Activated effector memory CD4-positive, alpha-beta T cell treated with Interleukin-2 at 50 U/mL for 16 hours (primary cell): ENCODE results near the gene CAPN15.
"Not testable (repeated sequence)": the region's sequence is repeated elsewhere in the genome, so short reads cannot be mapped to it uniquely, and the experiment has no call there.

Source experiments
- DNase-seq: peaks from one replicate; pipeline ENCODE4 v3.0.0-alpha.2; 2020

Gene CAPN15

DNA sequence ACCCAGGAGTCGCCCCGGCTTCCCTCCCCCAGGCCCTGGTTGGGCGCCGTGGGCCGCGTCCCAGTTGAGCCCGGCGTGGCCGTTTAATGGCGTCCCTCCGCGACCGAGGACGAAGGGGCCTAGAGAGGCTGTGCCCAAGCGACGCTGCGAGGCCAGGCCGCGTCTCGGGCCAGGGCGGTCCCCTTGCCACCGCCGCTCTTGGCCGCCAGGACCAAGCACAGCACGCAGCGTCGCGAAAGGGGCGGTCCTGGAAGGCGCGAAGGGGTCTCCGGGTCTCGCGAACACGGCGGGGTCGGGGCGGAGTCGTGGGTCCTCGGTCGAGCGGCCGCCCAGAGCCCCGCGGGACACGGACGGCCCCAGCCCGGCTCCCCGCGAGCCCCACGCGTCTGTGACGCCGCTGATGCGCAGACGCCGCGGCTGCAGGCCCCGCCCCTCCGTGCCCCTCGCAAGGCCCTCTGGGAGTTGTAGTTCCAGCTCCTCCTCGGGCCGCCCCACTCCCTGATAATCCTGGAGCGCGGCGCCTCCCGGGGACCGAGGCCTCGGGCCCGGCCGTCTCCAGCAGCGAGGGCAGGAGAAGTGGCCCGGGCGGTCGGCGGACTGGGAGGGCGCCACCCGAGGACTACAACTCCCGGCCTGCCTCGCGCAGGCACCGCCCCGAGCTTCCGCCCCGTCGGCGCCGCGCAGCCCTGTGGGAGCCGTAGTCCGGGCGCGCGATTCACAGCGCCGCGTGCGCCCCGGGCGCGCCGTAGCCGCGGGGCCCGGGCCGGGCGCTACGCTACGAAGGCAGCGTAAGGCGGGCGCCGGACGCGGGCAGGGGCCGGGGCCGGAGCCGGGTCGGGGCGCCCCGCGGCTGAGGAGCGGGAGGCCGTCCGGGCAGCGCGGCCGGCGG, at the start of gene CAPN15:
Gene CAPN15, plus strand, starts transcription at position 698 of the 889 bp plus-strand sequence. CDS start 19,127 bp downstream, outside the sequence.
- peak; percentile 78 for DNase-seq

DNA sequence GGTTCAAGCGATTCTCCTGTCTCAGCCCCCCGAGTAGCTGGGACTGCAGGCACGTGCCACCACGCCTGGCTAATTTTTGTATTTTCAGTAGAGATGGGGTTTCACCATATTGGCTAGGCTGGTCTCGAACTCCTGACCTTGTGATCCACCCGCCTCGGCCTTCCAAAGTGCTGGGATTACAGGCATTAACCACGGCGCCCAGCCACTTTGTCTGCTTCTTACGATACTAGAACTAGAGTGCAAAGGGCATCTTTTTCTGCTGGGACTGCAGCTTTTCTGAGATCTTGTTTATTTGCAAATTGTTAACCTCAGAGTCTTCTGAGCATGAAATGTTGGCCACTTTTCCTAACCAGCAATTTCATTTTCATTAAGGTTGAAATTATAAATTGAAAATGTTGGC, 49.2 kb upstream of the CAPN15 start:
- DNase-seq, result not testable (repeated sequence)

DNA sequence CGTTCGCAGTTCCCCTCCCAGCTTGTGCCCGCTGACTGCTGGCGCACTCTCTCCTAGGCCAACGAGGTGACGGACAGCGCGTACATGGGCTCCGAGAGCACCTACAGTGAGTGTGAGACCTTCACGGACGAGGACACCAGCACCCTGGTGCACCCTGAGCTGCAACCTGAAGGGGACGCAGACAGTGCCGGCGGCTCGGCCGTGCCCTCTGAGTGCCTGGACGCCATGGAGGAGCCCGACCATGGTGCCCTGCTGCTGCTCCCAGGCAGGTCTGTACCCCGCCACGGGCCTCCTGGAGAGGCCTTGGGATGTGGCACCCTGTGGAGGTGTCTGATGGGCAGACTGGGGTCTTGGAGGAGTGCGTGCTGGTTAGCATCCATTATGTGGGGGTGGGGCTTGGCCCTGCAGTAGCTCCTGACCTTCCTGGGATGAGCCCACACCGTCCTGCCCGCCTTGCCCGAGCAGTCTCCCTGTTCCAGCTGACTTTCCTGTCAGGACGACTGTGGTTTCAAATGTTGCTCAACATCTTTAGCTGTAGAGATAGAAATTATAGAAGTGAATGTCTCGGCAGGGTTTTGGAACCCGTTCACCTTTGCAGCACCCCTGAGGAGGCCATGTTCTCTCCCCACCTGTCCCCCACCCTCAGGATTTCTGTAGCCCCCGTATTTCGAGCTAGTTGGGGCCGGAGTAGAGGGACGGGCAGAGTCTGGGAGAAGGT, 44.9 kb upstream of the CAPN15 start:
- no peak for DNase-seq

DNA sequence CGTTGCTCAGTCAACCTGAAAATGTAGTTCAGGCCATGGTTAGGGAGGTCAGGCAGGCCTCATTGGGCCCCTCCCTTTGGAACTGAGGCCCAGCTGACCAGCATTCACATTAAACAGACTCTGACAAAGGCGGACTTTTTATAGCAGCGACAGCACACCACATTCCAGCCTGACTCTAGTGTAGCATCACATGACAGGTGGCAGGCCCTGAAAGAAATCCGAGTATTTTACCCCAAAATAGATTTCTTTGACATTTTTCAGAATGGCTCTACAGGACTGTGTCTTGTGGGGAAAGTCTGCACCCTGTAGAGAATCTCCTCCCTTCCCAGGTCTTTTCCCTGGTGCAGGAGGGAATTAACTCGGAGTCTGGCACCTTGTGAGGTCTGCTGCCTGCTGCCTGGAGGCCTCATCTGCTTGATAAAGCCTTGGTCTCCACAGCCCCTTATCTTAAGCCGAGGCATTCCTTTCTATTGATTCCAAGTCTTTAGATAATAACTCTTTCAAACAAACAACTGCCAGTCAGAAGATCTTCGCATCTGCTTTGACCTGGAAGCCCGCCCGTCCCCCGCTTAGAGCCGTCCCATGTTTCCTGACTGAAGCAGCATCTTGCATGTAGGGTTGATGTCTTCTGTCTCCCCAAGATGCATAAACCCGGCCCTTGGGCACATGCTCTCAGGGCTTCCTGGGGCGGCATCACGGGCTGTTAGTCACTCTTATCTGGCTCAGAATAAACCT, 44.0 kb upstream of the CAPN15 start:
- DNase-seq, result no peak

DNA sequence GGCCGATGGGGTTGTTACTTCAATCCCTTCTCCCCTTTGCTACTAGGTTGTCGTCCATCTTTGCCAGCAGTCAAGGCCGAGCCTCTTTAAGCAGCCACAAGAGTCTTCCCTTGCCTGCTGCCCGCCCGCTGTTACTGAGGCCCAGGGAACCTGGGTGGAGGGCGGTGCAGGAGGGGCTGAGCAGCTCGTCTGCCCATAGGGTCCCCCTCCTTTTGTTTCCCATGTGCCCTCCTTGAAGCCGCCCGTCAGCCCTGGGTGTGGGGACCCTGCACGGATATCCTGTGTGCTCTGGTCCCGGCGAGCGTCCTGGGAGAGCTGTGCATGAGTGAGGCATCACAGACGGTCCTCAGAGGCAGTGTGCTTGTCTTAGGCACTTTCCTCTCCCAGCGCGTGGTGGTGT, 37.9 kb upstream of the CAPN15 start:
- DNase-seq, result no peak

DNA sequence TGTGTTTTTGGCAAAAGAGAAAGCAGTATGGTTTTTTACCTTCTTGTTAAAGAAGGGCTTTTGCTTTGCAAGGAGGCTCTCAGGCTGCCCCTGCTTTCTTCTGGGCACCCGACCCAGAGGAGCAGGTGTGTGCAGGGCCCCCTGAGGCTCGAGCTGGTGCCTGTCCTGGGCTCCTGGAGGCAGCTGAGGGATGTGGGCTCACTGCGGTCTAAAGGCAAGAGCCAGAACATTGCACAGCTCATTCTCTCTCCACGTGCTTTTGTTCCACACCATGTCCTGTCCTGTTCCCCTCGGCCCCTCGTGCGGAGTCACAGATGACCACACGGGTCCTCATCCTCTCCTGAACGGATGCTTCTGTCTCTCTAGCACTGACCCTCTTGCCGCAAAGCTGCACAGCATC, 36.7 kb upstream of the CAPN15 start:
- no peak for DNase-seq

DNA sequence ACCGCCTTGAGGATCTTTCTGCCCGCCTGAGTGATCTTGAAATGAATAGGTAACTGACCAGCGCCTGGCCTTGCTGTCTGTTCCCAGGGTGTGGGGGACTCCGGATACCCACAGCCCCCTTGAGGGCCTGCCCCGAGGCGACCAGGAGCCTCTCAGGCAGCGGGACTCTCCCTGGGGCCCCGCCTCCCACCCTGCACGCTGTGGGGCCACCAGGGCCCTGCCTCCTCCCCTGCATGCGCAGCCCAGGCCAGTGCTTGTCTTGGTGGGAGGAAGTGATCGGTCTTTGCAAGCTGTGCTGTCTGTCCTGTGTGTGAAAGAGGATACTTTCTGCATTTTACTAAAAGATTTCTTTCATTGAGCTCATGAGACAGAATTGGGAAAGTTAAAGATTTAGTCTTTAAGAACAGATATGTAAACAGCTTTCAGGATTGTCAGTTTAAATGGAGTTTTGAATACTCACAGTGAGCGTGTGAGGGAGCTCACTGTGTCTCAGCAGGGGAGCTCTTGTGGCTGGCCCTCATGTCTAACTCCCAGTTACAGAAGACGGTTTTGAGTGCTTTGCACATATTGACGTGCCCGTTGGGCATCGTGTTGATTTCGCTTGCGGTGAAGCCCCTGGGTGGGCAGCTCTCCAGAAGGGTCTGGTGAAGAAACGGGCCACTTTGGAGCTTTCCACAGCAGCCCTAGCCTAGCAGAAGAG, 36.1 kb upstream of the CAPN15 start:
- no peak for DNase-seq

DNA sequence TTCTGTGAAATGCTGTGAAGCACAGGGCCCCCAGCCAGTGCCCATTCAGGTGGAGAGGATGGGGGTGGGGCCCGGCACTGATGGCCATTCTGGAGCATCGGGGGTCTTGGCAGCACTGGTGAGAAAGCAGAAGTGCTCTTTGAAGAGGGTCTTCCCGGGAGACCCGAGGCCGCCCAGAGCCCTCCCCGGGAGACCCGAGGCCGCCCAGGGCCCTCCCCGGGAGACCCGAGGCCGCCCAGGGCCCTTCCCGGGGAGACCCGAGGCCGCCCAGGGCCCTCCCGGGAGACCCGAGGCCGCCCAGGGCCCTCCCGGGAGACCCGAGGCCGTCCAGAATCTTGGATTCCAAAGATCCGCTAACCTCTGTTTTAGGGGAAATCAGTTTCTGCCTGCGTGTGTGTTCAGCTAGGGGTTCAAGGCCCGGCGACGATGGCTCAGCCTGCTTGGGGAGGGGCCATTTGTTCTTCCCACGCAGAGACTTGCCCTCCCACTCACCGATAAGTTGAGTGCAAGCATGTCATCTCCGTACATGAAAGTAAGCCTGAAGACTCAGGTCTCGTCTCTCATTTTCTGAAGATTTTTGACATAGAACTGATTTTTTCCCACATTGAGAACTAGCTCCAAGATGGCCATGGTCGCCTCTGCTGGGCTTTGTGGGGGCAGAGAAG, 35.2 kb upstream of the CAPN15 start:
- no peak for DNase-seq

DNA sequence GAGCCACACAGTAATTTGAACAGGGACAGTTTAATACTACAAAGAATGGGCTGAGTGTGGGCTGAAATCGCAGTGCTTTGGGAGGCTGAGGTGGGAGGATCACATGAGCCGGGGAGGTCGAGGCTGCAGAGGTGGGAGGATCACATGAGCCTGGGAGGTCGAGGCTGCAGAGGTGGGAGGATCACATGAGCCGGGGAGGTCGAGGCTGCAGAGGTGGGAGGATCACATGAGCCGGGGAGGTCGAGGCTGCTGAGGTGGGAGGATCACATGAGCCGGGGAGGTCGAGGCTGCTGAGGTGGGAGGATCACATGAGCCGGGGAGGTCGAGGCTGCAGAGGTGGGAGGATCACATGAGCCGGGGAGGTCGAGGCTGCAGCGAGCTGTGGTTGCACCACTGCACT, 32.8 kb upstream of the CAPN15 start:
- not testable (repeated sequence) for DNase-seq

DNA sequence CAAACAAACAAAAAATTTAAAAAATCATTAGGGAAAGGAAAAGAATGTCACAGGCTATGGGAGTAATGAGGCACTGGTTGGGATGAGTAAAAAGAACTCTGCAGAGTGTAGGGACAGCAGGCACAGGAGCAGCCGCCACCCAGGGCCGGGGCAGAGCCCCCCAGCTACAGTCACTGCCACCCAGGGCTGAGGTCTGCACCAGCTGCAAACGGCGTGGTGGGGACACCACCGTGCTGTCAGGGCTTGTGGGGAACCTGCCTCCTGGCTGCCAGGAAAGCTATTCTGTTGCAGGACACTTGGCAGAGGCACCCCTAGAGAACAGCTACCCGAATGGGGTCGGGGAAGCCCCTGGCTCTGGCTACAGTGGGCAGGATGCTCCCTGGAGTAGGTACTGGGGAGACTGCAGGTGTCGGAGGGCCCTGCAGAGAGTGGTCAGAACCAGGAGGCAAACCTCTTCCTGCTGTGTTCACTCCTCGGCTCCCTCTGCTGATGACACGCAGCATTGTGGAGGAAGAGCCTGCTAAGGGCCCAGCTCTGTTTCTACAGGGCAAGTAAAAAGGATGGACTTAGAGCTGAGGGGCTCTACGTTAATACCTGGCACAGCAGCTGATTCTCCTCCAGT, 32.3 kb upstream of the CAPN15 start:
- no peak for DNase-seq

DNA sequence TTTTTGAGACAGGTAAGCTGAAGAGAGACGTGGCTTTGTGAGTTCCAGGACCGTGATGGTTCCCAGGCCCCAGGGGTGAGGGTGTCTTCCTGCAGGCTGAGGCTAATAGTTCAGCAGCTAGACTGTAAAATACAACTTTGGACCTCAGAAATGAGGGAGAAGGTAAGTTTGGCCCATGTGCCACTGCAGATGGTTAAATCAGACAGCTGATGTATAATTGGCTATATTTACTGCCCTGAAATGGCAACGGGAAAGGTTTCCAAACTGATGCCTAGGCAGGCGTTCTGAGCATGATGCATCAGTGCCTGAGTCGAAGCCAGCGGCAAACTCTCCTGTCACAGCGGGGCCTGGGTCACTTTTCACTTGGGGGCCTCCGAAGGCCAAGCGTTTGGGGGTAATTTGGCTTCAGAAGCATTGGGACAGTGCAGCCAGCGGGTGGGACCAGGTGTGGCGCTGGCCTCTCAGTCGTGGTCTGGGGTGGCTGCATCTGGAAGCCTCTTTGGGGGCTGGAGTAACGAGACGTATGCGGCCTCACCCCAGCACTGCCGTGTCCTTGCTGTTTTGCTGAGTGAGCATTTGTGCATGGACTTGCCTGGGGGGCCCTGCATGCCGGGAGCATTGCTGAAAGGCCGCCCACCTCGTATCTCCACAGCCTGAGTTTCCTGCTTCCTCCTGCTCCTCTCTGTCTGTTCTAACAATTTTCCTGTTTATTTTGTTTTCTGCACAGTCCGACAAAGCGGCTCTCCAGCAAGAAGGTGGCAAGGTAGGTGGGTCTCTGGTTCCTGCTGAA, 31.2 kb upstream of the CAPN15 start:
- DNase-seq, result no peak

DNA sequence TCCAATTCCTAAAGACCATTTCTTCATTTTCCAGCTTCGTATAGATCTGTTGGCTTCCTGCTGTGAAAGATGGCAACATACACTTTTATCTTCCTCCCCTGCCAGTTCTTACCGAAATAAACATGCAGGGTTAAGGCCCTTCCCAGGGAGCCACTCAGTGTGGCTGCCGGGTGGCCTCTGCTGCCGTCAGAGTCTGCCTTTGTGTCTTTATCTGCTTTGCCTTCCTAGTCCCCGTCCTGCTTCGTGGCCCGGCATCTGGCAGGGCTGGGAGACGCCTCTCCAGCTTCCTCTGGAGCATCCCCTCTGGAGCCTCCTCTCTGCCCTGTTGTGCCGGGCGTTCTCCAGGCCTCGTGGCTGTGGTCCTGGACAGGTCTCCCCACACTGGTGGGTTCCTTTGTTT, 30.3 kb upstream of the CAPN15 start:
- DNase-seq, result no peak

DNA sequence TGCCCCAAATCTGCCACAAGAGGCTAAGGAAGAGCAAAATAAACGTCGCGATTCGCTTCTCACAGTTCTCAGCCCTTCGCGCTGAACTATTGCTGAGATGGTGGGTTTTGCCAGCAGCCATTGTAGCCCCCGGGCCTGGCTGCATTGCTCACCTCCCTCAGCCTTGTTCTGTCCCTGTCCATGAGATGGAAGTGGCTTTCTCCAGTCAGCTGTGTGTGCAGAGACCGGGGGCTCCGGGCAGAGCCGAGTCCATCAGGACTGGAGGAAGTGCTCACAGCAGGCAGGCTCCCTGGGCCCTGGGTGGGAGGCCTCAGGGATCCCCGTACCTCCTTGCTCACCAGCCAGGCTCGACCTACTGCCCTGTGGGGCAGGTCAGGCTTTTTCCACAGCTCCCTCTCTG, 27.6 kb upstream of the CAPN15 start:
- DNase-seq, result no peak

DNA sequence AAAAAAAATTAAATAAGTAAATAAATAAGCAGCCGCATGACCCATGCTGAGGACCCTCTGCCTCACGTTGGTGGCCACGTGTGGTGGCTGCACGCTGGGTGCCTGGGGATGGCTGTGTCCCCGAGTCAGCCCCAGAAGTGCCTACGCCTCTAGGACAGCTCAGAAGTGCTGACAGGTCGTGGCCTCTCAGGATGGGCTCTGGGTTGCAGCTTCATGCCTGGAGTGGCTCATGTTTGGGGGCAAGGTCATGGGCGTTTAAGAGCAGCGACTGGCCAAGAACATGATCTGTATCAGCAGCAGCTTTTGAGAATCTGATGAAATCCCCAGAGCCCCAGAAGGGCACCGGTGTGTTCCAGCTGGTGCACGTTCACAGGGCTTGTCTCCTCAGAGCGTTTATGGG, 26.8 kb upstream of the CAPN15 start:
- no peak for DNase-seq

DNA sequence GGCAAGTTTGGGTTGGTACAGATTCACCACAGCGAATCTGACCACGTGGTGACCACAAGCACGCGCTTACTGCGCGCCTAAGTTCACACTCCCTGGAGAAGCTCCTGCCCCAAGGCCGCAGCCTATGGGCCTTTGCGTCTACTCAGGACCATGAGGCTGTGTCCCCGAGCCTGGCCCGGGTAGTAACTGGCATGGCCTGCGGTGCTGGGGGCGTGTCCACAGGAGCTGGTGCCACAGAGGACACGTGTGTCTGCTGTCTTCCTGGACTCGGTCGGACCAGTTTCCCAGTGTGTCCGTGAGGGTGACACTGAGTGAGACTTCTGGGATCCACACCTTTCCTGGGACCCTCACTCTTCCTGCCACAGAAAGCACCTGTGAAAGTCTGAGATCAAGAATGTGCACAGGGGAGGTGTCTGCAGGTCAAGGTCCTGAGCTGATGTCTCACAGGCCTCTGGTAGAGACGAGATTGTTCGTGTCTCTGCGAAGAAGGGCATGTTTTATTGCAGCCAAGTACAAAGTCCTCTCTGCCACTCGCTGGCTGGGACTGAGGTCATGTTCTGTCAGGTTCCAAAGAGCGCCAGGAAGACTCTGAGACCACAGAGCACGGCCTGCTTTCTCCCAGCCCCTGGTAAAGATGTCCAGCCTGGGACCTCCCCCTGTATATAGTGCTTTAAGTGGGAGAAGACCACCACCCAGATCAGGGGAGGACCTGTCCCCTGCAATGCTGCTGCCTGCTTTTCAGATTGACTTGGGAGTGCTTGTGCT, 25.2 kb upstream of the CAPN15 start:
- no peak for DNase-seq

DNA sequence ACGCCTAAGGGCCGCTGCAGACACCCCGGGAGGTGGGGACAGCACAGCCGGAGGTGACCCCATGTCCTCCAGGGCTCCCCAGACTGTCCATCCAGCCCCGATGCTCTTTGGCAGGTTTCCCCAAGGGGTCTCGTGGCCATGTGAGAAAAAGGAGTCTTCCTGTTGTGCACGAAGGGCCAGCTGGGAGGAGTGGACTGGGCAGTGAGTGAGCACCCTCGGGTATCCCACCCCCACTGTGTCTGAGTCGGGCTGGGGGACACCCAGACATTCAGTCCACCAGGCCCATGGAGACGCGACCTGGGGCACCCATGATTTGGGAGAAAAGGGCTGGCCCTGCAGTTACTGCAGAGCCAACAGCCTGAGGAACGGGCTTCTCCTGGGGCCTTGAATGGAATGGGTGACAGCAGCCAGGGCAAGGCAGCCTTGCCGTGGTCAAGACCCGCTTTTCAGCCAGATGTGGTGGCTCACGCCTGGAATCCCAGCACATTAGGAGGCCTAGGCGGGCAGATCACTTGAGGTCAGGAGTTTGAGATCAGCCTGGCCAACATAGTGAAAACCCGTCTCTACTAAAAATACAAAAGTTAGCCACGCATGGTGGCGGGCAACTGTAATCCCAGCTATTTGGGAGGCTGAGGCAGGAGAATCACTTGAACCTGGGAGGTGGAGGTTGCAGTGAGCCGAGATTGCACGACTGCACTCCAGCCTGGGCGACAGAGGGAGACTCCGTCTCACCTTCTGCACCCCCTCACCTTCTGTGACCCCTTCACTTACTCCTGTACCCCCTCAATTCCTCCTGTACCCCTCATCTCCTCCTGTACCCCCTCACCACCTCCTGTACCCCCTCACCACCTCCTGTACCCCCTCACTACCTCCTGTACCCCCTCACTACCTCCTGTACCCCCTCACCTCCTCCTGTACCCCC, 24.1 kb upstream of the CAPN15 start:
- no peak for DNase-seq

DNA sequence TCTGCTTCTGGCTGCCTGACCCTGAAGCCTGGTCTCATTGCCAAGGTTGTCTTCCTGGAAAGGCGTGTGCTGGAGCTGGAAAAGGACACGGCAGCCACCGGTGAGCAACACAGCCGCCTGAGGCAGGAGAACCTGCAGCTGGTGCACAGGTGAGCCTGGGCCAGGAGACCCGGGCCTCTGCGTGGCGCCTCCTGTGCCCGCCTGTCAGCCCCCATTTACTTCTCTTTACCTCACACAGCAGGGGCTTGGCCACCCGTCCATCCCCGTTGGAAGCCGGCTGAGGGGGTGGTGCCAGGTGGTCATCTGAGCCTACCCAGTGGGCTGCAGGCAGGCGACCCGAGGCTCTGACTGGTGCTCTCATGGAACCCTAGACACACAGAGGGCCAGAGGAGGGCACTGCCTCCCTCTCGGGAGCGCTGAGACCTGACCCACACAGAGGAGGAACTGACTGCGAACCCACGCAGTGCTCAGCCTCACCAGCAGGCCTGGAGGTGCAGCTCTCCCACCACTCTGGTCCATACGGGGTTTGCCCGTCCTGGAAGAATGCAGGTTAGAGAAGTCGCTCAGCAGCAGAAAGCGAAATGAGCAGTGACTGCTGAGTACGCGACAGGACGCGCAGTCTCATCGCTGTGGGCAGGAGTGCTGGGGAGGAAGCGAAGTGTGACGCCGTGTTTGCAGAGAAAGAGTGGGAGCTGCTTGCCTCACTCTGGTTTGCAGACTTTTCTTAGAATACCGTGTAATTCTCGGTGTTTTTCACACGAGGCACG, 21.9 kb upstream of the CAPN15 start:
- DNase-seq, result no peak

DNA sequence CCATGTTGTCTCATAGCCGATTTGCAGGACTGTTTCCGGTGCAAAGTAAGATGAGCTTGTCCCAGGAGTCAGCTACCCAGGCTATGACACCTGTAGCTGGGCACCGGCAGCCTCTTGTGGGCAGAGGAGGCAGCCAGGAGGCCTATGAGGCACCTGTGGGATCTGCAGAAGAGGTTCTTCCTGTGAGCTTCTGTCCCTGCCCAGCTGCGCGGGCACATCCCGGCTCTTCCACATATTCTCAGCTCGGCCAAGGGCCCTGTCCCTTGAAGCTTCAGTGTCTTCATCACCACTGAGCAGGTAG, 21.3 kb upstream of the CAPN15 start:
- DNase-seq, result no peak
